GM18873 (cell line): Measurements from ENCODE around the gene TOR1B.
A peak's percentile ranks its signal among the peaks of the same experiment; 100 is the strongest.
"Not testable (repeated sequence)": the region's sequence is repeated elsewhere in the genome, so short reads cannot be mapped to it uniquely, and the experiment has no call there.

Experiments
- ATAC-seq: cut with Tn5 transposase; IDR thresholded peaks from one replicate; pipeline ENCODE4 v1.9.1; 2021; ENCODE audit warnings: mild to moderate bottlenecking, moderate library complexity, moderate number of reproducible peaks; ENCODE audit not compliant: unreplicated experiment, low FRiP score

TOR1B gene, protein sequence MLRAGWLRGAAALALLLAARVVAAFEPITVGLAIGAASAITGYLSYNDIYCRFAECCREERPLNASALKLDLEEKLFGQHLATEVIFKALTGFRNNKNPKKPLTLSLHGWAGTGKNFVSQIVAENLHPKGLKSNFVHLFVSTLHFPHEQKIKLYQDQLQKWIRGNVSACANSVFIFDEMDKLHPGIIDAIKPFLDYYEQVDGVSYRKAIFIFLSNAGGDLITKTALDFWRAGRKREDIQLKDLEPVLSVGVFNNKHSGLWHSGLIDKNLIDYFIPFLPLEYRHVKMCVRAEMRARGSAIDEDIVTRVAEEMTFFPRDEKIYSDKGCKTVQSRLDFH

GRCh38 chr9:129802833-129803675 lies at the start of gene TOR1B:
TSS of gene TOR1B (plus strand) at chr9:129803184. CDS start at chr9:129803213, 29 bp downstream.
- peak; percentile 73 for ATAC-seq

DNA sequence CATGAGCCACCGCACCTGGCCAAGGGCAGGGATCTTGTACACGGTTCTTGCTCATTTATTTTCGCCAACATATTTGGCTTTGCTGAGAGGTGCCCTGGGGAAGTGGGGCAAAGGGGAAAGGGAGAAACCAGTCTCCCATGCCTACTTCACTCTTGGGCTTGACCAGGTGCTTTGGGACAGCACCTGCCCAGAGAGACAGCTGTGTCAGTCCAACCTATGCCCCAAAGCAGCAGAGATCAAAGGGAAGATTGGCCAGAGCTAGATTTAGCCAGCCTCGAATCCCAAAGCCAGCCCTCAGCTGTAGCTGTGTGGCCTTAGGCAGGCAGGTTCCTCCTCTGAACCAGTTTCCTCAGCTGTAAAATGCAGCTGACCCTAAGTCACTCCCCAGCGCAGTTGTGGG lies 47.8 kb upstream of the TOR1B start:
- ATAC-seq: no peak

DNA sequence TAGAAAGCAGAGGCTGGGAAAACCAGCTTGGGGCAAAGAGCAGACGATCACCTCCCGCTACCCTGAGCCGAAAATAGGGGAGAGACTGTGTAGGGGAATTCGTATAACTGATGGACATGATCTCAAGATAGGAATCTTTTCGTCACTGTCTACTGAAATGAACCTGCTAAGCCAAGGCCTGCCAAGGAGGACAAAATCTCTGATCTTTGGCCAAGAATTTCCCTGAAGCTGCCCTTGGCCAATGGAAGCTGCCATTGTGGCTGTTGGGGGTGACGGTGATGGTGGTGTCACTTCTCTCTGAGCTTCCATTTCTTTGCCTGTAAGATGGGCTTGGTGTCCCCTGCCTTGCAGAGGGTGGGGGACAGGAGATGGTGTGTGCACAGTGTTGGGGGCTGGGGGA lies 46.8 kb upstream of the TOR1B start:
- ATAC-seq: no peak

DNA sequence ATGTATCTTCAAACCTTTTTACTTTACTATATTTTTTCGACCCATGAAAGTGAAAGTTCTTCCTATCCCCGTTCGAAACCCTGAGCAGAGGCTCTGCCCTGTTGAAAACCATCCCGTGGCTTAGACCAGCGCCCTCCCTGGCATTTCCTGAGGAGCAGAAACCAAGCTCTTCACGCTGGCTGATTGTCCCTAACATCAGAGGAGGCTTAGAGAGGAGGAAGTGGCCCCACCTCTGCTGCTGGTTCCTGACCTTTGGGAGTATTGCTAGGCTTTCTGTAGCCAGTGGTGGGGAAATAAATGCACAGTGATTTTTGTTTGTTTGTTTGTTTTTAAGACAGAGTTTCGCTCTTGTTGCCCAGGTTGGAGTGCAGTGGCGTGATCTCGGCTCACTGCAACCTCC lies 45.9 kb upstream of the TOR1B start:
- ATAC-seq: no peak

DNA sequence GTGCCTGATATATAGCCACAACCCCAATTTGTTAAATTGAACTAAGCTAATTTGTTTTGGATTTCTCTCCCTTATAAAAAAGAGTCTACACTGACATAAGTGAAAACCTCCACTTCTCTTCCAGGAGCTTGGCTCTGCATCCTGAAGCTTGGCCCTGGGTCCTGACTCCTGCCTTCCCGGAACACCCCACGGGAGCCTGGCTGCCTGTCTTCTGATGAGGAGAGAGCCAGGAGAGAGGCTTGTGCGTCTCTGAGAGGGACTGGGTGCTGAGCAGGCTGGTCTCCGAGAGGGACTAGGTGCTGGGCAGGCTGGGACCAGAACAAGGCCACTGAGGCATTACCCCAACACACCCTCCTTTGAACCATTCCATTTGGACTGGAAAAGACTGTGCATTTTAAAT lies 43.7 kb upstream of the TOR1B start:
- no peak for ATAC-seq

GRCh38 chr9:129759804-129760502 lies 43.0 kb upstream of the TOR1B start:
- no peak for ATAC-seq

GRCh38 chr9:129760784-129761183 lies 42.2 kb upstream of the TOR1B start:
- ATAC-seq: not testable (repeated sequence)

GRCh38 chr9:129761293-129761900 lies 41.6 kb upstream of the TOR1B start:
- no peak for ATAC-seq

DNA sequence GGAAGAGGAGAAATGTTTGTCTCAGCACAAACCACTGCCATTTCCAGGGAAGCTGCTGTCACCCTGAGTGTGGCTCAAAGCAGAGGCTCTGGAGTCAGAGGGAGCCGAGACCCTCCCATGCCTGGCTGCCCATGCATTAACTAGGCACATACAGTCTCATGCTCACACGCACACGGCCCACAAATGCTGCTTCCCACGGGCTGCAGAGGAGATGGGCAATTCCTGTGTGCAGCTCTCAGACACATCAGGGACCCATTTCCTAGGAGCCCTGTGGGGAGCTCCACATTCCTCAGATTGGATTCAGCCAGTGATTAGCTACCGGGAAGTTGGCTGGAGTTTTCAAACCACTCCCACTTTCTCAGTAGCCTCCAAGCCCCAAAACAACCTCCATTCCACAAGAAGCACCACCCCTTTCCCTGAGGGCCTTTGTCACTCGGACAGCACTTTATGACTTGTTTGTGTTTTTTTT lies 41.0 kb upstream of the TOR1B start:
- no peak for ATAC-seq

- ATAC-seq: not testable (repeated sequence)
Measured at GRCh38 chr9:129762370-129762984, 40.5 kb upstream of the TOR1B start.

- ATAC-seq: no peak
Measured at GRCh38 chr9:129762985-129763926, 39.7 kb upstream of the TOR1B start.

DNA sequence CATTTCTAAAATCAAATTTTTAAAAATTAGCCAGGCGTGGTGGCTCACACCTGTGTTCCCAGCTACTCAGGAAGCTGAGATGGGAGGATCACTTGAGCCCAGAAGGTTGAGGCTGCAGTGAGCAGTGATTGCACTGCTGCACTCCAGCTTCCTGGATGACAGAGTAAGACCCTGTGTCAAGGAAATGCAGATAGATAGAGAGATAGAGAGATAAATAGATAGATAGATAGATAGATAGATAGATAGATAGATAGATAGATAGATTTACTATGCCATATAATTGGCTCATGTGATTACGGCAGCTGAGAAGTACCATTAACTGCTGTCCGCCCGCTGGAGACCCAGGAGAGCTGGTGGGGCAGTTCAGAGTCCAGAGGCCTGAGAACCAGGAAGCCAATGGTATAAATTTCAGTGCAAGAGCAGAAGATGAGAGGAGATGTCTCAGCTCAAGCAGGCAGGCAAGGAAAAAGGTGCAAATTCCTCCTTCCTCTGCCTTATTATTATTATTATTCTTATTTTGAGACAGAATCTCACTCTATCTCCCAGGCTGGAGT lies 37.1 kb upstream of the TOR1B start:
- no peak for ATAC-seq

GRCh38 chr9:129768486-129768885 lies 34.5 kb upstream of the TOR1B start:
- ATAC-seq: no peak

GRCh38 chr9:129769669-129770068 lies 33.3 kb upstream of the TOR1B start:
- ATAC-seq: no peak

DNA sequence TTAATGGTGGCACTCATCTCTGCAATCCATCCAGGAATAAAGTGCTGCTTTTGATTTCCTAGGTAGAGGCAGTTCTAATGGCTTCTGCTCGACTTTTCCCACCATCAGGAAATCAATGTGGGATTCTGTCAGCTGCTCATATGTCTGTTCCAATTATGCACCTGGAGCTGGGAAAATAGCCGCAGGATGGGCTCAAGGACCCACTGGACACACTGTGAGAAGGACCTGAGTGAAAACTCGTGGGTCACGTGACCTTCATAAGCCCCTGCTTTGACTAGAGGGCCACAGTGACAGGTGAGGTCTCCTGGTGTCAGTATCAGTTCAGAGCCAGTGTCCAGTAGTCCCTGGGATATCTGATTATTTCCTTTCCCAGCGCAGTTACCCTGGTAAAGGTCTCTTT lies 32.2 kb upstream of the TOR1B start:
- ATAC-seq: no peak

DNA sequence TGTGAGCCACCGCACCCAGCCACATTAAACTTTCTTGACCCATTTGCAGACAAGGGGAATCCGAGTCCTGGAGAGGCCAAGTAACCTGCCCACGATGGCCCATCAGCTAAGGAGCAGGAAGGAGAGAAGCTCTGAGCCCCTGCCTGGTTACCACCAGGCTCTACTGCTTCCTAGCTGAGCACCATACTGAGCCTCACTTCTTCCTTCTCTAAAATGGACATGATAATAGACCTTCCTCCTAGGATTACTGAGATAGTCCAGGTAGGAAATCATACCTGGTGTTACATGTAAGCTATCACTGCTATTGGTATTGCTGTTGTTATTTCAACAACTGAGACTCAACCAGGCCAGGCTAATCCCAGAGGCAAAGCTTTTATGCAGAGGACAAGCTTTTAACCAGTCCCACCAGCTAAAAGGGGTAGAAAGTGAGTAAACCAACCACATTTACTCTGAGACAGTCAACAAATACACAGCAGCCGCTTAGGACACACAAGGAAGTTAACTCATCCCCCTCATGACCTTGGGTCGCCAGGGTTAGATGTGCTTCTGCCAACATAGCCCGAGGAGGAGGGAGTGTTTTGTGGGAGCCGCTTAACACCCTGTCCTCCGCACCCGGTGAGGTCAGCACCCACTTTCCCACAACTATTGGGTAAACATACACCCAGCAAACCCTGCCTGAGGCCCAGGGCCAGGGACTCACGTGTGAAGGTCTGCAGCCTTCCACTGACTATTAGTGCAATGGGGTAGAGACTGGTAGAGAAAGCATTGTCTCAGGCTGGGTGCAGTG lies 29.5 kb upstream of the TOR1B start:
- ATAC-seq: no peak

DNA sequence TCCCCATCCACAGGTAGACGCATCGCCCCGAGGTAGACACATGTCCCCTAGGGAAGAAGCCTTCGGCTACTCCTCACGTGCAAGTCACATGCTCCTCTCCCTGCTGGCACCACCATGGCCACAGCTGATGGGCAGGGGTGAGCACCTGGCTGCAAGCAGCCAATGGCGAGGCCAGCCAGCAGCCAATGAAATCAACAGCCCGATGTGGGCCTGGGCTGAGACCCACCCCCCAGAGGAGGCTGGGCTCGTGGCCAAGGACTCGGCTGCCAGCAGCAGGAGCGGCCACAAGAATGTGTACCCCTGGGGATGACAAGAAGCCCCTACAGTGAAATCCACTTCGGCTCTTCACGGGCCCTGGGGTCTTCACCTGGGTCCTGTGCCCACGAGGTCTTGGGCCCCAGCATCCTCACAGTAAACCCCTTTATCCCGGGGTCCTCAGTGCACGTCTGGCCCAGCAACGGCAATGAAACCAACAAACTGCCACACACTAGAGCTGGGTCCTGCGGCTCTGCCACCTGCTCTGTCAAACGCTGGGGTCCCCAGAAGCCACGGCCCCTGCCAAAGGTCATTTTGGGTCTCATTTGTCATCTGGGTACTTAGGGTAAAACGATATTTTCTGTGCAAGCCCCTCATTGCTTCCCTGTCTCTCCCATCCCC lies 28.1 kb upstream of the TOR1B start:
- no peak for ATAC-seq

DNA sequence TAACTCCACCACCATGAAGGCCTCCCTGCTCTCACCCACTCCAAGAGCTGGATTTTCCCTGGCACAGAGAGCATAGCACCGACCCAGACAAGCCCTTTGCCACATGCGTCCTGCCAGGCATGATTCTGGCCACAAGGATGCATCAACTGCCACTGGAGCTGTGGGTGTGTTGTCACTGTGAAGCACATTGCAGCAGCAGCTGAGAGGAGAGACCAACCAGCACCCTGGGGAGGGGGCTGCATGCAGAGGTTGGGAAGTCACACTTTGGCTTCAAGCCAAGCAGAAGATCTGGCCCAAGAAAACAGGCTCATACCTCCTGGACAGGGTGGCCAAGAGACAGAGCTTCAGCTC lies 27.6 kb upstream of the TOR1B start:
- no peak for ATAC-seq
